Nephron (organoid): ENCODE measurements around the gene YY1AP1.

Experiments
- H3K27ac Mint-ChIP-seq, 3 experiments: 2 replicates each; pipeline ENCODE4 v1.8.0; 2020; ENCODE audit warnings: mixed read lengths in 3 of 3, mild to moderate bottlenecking in 2 of 3, moderate library complexity in 1 of 3
- H3K27me3 Mint-ChIP-seq: 2 replicates; pipeline ENCODE4 v1.8.0; 2021; ENCODE audit warnings: low read depth, mild to moderate bottlenecking, moderate library complexity, mixed read lengths
- H3K36me3 Mint-ChIP-seq: 2 replicates; pipeline ENCODE4 v1.8.0; 2020; ENCODE audit warnings: low read depth, mixed read lengths
- H3K4me1 Mint-ChIP-seq: 2 replicates; pipeline ENCODE4 v1.8.0; 2020; ENCODE audit warnings: mixed read lengths
- H3K4me3 Mint-ChIP-seq, 3 experiments: 2 replicates each; pipeline ENCODE4 v1.8.0; 2020; ENCODE audit warnings: mild to moderate bottlenecking in 3 of 3, mixed read lengths in 3 of 3, moderate library complexity in 2 of 3
- H3K9me3 Mint-ChIP-seq: 2 replicates; pipeline ENCODE4 v1.8.0; 2020; ENCODE audit warnings: mixed read lengths
- CTCF ChIP-seq, 3 experiments: fragments of 200-600 bp; sonication (generic); IDR thresholded peaks; one replicate each; pipeline ENCODE4 v1.5.0; 2021; ENCODE audit warnings: antibody characterized with exemption in 3 of 3; ENCODE audit not compliant: unreplicated experiment in 3 of 3

The YY1AP1 gene

GRCh38 chr1:155657463-155657862, 31.1 kb downstream of the YY1AP1 start:
- Mint-ChIP-seq H3K36me3 (peaks cover 47% of the 10 kb centered on the region), H3K9me3 (no peaks in the 10 kb centered on the region), H3K27ac (peak overlapping the region in 1 of 3 experiments; percentile 31), H3K4me1 (peaks cover 5% of the 10 kb centered on the region), H3K27me3 (no peaks in the 10 kb centered on the region), H3K4me3 (no peak overlapping the region)
- TF ChIP-seq CTCF (IDR thresholded peaks at IDR 0.05; ENCODE audit: unreplicated experiment in 3 of 3): no peak

DNA sequence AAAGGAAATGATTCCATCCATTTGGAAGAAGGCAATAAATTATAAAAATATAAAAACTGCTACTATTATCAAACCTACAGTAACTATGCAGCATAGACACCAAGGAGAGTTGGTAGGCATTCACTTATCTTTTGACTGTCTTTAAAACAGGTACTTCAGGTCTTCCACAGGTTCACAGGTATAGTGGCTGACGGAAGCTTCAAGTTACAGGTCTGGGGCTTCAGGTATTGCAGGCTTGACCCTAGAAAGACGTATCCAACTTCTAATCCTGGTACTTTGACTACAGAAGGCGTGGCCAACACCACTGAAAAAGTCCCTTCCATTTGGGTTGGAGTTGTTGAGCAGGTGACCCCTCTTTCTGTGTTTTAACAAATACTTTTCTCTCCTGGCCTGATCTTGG, 35.6 kb downstream of the YY1AP1 start:
- Mint-ChIP-seq H3K27ac (no peak overlapping the region), H3K4me3 (no peak overlapping the region), H3K9me3 (peaks cover 2% of the 10 kb centered on the region), H3K36me3 (peaks cover 3% of the 10 kb centered on the region), H3K27me3 (no peaks in the 10 kb centered on the region), H3K4me1 (peaks cover 10% of the 10 kb centered on the region)
- TF ChIP-seq CTCF (IDR thresholded peaks at IDR 0.05; ENCODE audit: unreplicated experiment in 3 of 3): no peak

DNA sequence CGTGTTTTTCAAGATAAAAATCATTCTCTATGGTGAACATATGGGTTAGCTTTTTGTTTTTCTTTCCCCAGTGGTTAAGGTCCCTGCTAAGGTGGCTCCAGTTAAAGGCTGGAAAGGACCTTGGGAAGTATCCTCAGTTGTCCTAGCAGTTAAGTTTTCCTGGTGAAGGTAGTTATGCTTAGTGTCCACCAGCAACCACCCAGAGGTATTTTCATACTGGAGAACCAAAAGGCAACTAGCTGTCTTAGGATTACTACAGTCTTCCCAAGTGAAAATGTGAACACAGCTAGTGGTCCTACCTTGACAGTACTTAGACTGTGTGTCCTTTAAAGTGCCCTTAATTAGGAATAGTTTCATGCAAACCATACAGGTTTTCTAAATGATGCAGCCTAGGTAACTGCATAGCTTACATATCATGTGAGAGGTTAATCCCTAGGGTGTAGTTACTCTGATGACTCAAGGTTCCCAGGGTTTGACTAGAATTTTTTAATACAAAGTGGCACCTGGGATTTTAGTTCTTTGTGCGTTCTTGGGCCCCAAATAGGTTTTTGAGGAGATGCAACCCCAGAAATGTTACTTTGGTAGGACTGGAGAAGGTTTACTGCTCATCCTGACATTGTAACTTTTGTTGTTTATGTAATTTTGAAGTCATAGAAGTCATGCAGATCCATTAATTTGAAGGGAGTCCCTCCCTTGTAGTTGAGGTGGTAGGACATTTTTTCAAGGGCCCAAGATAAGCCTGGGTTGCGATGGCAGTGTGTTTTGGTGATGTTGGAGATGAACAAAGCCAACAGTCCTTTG, 36.5 kb downstream of the YY1AP1 start:
- Mint-ChIP-seq H3K4me1 (peaks cover 10% of the 10 kb centered on the region), H3K9me3 (peaks cover 2% of the 10 kb centered on the region), H3K27me3 (no peaks in the 10 kb centered on the region), H3K4me3 (no peak overlapping the region), H3K27ac (no peak overlapping the region), H3K36me3 (no peaks in the 10 kb centered on the region)
- TF ChIP-seq CTCF (IDR thresholded peaks at IDR 0.05; ENCODE audit: unreplicated experiment in 3 of 3): no peak

- TF ChIP-seq CTCF (IDR thresholded peaks at IDR 0.05; ENCODE audit: unreplicated experiment in 3 of 3): no peak
- Mint-ChIP-seq H3K27me3 (no peaks in the 10 kb centered on the region), H3K9me3 (peaks cover 2% of the 10 kb centered on the region), H3K4me1 (peaks cover 23% of the 10 kb centered on the region), H3K36me3 (no peaks in the 10 kb centered on the region), H3K4me3 (no peak overlapping the region), H3K27ac (no peak overlapping the region)
Measured at GRCh38 chr1:155650231-155650757, 38.3 kb downstream of the YY1AP1 start.

DNA sequence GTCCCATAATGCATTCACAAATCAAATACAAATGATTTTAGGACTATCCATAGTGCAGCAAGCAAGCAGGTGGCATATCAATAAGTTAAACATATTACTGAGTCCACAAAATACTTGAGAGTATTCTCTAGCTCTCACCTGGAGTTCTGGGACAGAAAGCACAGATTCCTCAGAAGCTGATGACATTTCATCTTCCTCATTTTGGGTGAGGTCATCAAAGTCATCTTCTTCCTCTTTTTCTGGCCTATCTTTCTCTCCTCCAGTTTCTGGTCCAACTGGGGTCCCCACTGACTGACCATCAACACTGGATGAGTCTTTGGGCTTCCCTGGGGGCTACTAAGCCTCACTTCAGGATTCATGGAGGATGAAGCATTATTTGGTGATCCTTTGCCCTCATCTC, 38.9 kb downstream of the YY1AP1 start:
- no peak overlapping the region for H3K27ac Mint-ChIP-seq

More for the DNA sequence above, 38.9 kb downstream of the YY1AP1 start:
- no peak overlapping the region for H3K4me3 Mint-ChIP-seq
- no peaks in the 10 kb centered on the region for H3K36me3 Mint-ChIP-seq
- H3K4me1 Mint-ChIP-seq: peaks cover 24% of the 10 kb centered on the region
- no peaks in the 10 kb centered on the region for H3K27me3 Mint-ChIP-seq
- H3K9me3 Mint-ChIP-seq: peaks cover 2% of the 10 kb centered on the region
- TF ChIP-seq CTCF (IDR thresholded peaks at IDR 0.05; ENCODE audit: unreplicated experiment in 3 of 3): no peak
